GM13977 (cell line): ENCODE results near the gene PARD3B.

Source experiments
- DNase-seq: peaks from one replicate; pipeline ENCODE4 v3.0.0; 2012; ENCODE audit warnings: low spot score
- CTCF ChIP-seq: IDR thresholded peaks from 2 replicates; pipeline ENCODE4 v1.5.1; 2012; ENCODE audit warnings: mild to moderate bottlenecking, control low read depth; ENCODE audit not compliant: insufficient read depth; ENCODE audit errors: extremely low read depth, missing control alignments
- in situ Hi-C: fragments of 300-500 bp; cut with MboI; formaldehyde crosslinking; loops from one replicate; pipeline ENCODE4 v1.12.0; 2022; ENCODE audit warnings: low sequenced_read_pairs, low pct_unique_long_range_greater_than_20kb, mixed read lengths, inconsistent platforms; ENCODE audit not compliant: unreplicated experiment

The PARD3B gene

GRCh38 chr2:204877691-204878090 is 332.4 kb downstream of the PARD3B start:
- no peak for DNase-seq
- no peak for TF ChIP-seq CTCF
- in situ Hi-C loops: no loop called here

- in situ Hi-C loops: no loop called here
- TF ChIP-seq CTCF: no peak
- DNase-seq: no peak
Measured at GRCh38 chr2:204880928-204881327, 335.7 kb downstream of the PARD3B start.

- no peak for DNase-seq
Measured at GRCh38 chr2:204881655-204882054, 336.4 kb downstream of the PARD3B start.

GRCh38 chr2:204885747-204886146 is 340.5 kb downstream of the PARD3B start:
- DNase-seq: no peak
- in situ Hi-C loops: no loop called here

More at GRCh38 chr2:204881655-204882054, 336.4 kb downstream of the PARD3B start:
- in situ Hi-C loops: no loop called here
- TF ChIP-seq CTCF: no peak

GRCh38 chr2:204886713-204887112 is 341.4 kb downstream of the PARD3B start:
- no peak for DNase-seq
- in situ Hi-C loops: no loop called here
- no peak for TF ChIP-seq CTCF

More at GRCh38 chr2:204885747-204886146, 340.5 kb downstream of the PARD3B start:
- TF ChIP-seq CTCF: peak; percentile 17

- TF ChIP-seq CTCF: no peak
- in situ Hi-C loops: no loop called here
- DNase-seq: no peak
Measured at GRCh38 chr2:204888222-204888621, 342.9 kb downstream of the PARD3B start.

GRCh38 chr2:204890680-204891079 is 345.4 kb downstream of the PARD3B start:
- in situ Hi-C loops: no loop called here

More at GRCh38 chr2:204890680-204891079, 345.4 kb downstream of the PARD3B start:
- no peak for TF ChIP-seq CTCF
- DNase-seq: no peak
